GM10847 (cell line): Measurements from ENCODE around the gene ACTBL2.

Experiments
- POLR2A ChIP-seq: IDR thresholded peaks from 2 replicates; pipeline ENCODE4 v1.6.1; 2011; ENCODE audit not compliant: insufficient read length; ENCODE audit errors: extremely low read depth

ACTBL2 gene

GRCh38 chr5:57456531-57457135, 26.0 kb downstream of the ACTBL2 start:
- no peak for TF ChIP-seq POLR2A

GRCh38 chr5:57455511-57456455, 26.8 kb downstream of the ACTBL2 start:
- TF ChIP-seq POLR2A, result no peak

GRCh38 chr5:57454896-57455295, 27.7 kb downstream of the ACTBL2 start:
- TF ChIP-seq POLR2A, result no peak

- TF ChIP-seq POLR2A, result no peak
Measured at GRCh38 chr5:57453728-57454127, 28.9 kb downstream of the ACTBL2 start.

GRCh38 chr5:57452885-57453284, 29.7 kb downstream of the ACTBL2 start:
- no peak for TF ChIP-seq POLR2A

GRCh38 chr5:57450991-57451876, 31.4 kb downstream of the ACTBL2 start:
- no peak for TF ChIP-seq POLR2A

GRCh38 chr5:57448751-57449150, 33.9 kb downstream of the ACTBL2 start:
- TF ChIP-seq POLR2A, result no peak

- TF ChIP-seq POLR2A, result no peak
Measured at GRCh38 chr5:57448287-57448686, 34.3 kb downstream of the ACTBL2 start.

GRCh38 chr5:57447658-57448057, 35.0 kb downstream of the ACTBL2 start:
- no peak for TF ChIP-seq POLR2A

GRCh38 chr5:57446966-57447365, 35.6 kb downstream of the ACTBL2 start:
- TF ChIP-seq POLR2A, result no peak

GRCh38 chr5:57445705-57446037, 36.9 kb downstream of the ACTBL2 start:
- TF ChIP-seq POLR2A, result no peak

GRCh38 chr5:57445006-57445704, 37.5 kb downstream of the ACTBL2 start:
- TF ChIP-seq POLR2A, result no peak

- TF ChIP-seq POLR2A, result no peak
Measured at GRCh38 chr5:57442080-57442839, 40.4 kb downstream of the ACTBL2 start.

GRCh38 chr5:57441557-57441956, 41.1 kb downstream of the ACTBL2 start:
- TF ChIP-seq POLR2A, result no peak
